Epidermal melanocyte (primary cell): ENCODE measurements around the gene EML1.
"Not testable (repeated sequence)": the region's sequence is repeated elsewhere in the genome, so short reads cannot be mapped to it uniquely, and the experiment has no call there.

Experiments used
- DNase-seq: peaks from one replicate; pipeline ENCODE4 v3.0.0; 2011; ENCODE audit warnings: low spot score; ENCODE audit not compliant: insufficient read length

The EML1 gene

DNA sequence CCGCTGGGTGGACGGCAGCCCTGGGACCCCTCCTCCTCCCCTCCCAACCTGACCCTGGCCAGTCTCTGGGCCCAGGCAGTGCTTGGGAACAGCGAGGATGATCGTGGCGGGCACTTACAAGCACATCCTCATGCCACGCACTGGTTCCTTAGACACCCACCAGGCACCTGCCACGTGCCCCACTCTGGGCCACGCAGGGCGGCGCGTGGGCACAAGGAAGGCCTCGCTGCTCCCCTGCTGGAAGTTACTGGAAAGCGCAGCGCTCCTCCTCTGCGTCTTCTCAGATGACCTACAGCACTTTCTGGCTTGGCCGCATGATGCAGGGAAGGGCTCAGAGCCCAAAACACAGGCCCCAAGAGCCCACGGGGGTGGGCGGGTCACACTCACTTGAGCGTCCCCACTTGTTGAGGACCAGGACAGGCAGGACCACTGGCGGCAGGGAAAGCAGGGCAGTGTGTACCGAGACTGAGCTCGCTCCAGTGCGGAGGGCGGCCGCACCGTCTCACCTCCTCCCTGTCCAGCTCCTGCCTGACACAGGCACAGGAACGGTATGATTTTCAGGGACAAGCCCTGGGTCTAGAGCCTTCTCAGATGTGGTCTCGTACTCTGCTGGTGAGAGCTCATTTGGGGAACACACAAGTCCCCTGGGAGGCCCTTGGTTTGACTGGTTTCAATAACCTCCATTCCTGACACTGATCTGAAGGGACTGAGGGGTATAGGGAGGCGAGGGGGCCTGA is 143.7 kb downstream of the EML1 start:
- no peak for DNase-seq

DNA sequence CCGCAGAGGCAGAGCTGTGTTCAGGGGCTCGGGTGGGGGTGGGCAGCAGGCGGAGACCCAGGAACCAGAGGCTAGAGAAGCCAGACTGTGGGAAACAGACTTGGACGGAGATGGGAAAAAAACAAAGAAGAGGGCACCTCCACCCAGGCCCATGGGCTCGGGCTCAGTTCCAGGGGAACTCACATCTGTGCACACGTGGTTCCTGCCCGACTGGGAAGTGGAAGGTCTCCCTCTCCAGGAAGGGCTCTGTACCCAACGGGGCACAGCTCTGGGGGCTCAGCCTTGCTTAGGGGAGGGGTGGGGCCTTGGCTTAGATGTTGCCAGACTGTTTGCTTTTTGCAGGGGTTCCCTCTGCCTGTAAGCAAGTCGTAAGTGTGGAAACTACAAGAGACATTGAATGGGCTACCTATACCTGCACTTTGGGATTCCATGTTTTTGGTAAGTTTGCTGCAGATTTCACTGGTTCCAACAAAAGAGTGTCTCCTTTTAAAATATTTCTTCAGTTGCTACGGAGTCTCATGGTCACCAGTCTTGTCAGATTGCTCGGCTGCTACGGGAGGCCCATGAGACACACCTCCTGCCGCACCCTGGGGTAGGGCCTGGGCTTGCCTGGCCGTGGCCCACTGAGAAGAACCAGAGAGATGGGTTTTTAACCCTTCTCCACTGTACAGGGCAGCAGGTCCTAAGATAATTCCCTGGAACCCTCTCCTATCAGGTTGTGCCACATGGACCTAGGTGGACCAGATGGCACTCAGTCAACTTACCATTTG is 144.4 kb downstream of the EML1 start:
- DNase-seq, result no peak

DNA sequence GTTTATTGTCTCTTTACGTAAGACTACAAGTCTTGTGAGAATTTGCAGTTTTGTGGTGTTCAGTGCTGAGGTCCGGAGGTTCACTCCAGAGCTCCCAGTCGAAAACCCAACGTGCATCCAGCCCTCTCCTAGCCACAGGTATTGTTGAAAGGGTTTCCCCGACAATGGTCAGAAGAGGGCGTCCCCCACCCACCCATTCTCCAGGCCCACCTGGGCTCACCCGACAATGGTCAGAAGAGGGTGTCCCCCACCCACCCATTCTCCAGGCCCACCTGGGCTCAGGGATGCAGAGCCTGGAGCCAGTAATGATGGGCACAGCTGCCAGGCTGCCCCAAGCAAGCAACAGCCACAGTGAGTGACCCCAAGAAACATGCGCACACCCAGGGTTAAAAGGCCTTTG is 145.2 kb downstream of the EML1 start:
- no peak for DNase-seq

DNA sequence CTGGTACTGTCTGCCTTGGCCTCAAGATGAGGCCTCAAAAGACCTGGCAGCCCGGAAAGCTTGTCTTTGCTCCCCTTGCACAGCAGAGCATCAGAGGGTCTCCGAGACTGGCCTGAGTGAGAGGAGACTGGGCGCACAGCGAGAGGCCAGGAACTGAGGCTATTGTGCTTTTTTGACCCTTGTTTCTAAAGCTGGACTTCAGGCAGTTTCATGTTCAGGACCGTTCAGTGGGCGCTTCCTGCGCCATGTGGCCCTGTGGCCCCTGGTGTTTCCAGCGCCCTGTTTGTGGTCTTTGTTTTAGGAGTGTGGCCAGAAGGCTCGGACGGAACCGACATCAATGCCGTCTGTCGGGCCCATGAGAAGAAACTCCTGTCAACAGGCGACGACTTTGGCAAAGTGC is 145.7 kb downstream of the EML1 start:
- DNase-seq, result no peak

DNA sequence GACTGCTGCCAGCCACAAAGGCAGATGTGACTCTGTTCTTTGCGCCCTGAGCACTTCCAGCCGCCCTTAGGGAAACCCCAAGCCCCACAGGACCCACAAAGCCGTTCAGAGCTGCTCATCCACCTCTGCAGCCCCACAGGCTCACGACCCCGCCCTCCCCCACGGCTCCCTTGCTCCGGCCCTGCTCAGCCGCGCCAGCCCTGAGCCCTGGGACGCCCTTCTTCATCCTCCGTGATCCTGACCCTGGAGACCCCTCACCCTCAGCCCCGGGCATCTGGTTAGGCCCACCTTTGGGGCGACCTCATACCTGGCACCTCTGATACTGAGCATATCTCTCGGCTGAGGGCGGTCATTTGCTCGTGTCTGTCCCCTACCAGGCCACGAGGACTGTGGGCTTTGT is 146.2 kb downstream of the EML1 start:
- no peak for DNase-seq

DNA sequence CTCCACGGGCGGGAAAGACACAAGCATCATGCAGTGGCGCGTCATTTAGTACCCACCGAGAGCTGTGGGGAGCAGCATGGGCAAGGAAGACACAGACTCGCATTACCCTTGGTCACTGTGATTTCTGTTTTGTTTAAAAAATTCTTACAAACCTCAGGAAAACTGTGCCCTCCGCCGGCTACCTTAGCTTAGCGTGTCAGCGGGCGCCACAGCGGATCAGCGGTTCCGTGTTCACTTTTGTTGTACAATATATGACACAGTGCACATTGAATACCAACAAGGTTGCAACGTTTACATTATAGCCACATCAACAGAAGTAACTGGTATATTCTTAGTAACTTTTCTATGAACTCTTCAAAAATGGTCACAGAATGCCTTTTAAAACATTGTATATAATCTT is 146.9 kb downstream of the EML1 start:
- DNase-seq, result no peak

DNA sequence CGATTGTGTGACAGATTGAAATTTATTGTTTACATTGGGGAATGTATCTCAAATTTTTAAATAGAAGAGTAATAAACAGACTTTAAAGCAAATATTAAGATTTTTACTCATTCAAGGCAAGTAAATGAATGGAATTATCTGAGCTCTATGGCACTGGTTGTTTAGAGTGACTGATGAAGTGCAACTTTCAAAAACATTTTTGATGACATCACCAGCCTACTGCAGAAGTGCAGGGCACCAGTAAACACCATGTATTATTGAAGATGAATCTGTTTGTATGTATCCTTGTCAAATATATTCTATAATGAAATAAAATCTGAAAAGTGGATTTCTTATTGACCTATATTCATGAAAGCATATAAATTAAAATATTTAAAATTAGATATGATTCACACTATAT is 148.0 kb downstream of the EML1 start:
- DNase-seq, result no peak

DNA sequence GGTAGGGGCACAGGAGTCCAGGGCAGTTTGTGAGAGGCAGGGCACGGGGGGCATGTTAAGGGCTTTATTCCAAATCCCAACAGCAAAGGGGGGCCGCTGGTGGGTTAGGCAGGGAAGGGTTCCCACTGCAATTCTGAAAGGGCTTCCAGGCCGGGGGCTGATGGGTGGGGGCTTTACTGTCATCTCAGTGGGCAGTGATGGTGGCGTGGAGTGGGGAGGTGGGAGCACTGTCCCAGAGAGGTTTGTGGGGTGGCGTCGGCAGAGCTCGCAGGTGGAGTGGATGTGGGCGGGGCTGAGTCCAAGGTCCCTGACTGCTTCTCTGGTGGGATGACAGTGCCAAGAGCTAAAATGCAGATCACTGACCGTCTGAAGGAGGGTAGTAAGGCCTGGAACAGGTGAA is 150.4 kb downstream of the EML1 start:
- no peak for DNase-seq

DNA sequence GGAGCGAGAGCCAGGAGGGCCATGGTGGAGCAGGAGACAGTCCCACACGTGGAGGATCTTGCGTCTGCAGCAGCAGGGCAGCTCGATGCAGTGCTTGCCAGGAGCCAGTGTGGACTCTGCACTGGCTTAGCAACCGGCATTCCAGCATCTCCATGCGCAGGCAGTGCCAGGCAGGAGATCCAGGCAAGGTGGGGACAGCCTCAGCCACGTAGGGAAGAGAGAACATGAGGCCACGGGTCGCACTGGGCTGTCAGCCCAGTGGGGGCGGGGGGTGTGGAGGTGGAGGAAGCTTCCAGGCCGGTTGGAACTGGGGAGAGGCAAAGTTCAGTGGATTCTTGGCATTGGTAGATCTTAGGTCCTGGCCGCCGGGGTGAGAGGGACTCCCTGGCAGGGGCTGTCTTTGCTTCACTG is 151.0 kb downstream of the EML1 start:
- DNase-seq, result no peak

DNA sequence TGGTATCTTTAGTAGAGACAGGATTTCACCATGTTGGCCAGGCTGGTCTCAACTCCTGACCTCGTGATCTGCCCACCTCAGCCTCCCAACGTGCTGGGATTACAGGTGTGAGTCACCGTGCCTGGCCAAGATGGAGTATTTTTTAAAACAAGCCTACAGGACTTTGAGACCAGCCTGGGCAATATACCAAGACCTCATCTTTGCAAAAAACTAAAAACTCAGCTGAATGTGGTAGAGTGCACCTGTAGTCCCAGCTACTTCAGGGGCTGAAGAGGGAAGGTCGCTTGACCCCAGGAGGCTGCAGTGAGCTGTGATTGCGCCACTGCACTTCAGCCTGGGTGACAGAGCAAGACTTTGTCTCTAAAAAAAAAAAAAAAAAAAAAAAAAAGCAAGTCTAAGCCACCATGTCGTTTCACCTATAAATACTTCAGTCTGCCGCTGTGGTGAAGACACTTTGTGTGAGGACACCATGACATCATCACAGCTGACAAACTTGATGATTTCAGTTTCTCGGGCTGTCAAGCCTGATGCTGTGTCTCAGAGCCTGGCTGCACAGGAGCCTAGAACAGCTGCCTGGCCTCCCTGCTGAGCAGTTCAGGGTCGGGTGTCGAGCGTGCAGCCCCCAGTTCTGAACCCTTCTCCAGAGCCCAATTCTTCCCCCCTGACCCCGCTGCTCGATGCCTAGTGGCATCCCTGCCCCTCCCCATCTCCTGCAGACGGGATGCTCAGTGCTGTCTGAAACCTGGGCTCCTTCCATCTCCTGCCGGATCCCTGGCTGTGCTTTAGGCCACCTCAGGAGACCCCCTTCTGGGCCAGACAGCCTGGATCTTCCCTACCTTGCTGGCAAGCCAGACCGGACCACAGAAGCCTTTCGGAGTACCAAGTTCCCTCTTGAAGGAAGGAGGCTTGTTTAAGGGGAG is 152.8 kb downstream of the EML1 start:
- DNase-seq, result no peak

DNA sequence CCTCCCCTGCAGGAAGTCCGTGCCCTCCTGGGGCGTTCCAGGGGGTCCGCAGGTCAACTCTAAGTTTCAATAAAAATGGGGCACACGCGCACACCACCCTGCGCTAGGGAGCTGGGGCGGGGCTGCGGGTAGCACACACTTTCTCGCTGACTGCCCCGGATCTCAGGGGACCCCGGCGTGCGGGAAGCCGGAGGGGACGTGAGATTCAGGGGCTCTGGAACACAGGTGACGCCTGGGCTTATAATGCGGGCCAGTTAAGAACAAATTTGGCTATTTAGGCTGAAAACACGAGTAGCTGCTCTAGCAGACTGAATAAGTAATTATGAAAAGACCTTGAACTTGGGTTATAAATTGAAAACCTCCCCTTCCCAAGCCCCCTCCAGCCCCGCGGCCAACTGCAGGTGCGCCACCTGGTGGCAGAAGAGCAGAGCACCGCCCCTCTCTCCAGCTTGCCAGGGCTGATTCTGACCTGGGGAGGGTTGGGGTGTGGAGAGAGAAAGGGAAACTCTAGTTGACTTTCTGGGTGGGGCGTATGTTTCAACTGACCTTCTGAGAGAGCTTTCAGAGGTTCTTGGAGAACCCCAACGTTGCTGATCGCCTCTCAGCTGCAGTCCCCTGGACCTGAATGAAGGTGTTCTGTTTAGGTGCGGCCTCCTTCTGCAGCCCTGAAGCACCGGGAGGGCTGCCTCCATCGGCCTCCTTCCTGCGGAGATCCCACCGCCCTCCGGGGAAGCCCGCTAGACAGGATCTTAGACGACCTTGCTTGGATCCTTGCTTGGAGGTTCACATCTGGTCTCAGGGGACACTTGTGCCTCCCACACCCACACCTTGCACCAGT is 153.7 kb downstream of the EML1 start:
- DNase-seq, result no peak

DNA sequence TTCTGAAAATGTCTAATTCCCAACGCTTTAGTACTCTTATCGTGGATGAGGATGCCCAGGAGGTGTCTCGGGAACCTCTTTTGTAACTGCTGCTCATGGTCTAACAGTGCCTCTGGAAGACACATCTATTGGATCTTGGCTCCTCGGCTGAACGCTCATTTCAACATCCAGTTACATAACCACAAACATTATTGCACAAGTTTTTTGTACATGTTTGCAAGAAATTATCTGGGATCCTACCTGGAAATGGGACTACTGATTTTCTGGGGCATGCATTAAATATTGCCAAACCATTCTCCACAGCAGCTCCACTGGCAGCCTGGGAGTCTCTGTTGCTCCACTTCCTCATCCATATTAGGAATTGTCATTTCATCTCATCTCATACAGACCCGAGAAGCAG is 154.5 kb downstream of the EML1 start:
- DNase-seq, result no peak

DNA sequence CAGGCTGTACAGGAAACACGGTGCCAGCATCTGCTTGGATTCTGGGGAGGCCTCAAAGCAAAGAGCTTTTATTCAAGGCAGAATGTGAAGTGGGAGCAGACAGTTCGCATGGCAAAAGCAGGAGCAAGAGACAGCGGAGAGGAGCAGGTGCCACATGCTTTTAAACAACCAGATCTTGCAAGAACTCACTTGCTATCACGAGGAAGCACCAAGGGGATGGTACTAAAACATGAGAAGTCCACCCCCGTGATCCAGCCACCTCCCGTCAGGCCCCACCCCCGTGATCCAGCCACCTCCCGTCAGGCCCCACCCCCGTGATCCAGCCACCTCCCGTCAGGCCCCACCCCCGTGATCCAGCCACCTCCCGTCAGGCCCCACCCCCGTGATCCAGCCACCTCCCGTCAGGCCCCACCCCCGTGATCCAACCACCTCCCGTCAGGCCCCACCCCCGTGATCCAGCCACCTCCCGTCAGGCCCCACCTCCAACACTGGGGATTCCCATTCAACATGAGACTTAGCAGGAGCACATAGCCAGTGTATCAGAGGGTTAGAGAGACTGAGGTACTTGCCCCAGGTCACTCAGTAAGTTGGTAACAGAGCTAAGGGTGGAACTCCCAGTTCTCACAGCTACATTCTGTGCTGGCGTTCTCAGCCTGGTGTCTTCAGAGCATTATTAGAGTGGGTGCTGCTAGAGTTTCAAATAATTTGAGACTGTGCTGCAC is 156.0 kb downstream of the EML1 start:
- not testable (repeated sequence) for DNase-seq

DNA sequence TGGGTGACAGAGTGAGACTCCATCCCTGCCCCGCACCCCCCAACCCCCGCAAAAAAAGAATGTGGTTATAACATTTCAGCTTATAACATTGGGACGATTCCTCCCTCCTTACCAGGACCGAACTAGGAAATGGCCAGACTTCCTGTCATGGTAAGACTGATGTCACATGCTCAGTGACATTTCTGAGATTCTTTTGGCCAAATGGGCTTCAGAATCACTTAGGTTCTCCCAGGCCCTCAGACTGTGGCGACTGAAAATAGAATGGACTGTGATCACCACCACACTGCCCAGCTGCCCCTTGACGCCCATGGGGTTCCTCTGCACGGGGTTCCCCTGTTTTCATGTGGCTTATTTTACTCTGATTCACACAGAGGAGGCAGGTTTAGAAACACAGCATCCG is 157.0 kb downstream of the EML1 start:
- DNase-seq, result no peak

DNA sequence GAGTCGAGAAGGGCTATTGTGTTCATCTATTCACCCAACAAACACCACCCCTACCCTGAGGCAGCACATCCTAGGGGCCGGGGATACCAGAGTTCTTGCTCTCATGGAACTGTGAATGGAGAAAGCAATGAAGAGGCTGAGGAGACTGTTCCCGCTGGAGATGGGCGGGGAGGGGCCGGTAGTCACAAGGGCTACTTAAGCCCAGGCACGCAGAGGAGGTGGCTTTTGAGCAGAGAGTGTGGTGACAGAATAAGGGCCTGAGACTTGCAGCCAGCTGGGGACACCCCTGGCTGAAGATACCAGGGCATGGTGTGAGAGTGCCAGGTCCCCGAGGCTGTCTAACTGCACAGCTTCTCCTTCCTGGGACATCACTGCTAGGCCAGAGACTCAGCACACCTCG is 157.9 kb downstream of the EML1 start:
- DNase-seq, result no peak

DNA sequence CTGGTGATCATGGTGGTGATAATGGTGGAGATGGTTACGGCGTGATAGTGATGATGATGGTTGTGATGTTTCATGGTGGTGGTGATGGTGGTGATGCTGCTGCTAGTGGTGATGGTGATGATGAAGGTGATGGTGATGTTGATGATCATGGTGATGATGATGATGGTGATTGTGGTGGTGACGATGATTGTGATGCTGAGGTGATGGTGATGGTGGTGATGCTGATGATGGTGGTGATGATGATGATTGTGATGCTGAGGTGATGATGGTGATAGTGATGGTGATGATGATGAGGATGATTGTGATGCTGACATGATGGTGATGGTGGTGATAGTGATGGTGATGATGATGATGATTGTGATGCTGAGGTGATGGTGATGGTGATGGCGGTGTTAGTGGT is 158.8 kb downstream of the EML1 start:
- no peak for DNase-seq

DNA sequence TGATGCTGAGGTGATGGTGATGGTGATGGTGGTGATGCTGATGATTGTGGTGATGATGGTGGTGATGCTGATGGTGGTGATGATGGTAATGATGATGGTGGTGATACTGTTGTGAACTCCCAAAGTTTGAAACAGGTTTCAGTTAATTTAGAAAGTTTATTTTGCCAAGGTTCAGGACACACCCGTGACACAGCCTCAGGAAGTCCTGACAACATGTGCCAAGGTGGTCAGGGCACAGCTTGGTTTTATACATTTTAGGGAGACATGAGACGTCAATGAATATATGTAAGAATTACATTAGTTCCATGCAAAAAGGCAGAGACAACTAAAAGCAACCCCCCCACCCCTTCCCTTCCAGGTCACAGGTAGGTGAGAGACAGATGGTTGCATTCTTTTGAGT is 159.2 kb downstream of the EML1 start:
- no peak for DNase-seq

DNA sequence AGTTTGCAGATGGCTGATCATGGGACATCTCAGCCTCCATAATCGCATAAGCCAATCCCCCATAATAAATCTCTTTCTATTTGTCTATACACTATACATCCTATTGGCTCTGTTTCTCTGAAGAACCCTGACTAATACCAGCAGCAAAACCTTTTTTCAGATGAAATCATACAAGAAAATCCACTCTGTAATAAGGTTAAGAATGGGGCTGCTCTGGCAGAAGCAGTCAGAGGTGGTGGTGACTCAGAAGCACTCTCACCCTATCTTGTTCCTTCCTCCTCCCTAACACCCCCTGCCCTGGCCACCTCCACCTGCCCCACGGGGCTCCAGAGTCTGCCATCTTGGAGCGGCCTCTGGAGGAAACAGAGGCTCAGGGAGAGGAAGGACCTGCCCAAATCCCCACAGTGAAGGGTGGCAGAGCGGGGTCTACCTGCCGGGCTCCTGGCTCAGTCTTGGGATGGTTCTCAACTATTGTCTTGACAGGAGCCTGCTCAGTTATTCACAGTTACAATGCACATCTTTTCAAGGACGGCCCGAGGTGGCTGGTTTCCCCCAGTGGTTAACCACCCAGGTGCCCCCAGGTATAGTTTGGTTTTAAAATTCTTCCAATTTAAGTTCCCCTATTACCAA is 162.7 kb downstream of the EML1 start:
- no peak for DNase-seq

DNA sequence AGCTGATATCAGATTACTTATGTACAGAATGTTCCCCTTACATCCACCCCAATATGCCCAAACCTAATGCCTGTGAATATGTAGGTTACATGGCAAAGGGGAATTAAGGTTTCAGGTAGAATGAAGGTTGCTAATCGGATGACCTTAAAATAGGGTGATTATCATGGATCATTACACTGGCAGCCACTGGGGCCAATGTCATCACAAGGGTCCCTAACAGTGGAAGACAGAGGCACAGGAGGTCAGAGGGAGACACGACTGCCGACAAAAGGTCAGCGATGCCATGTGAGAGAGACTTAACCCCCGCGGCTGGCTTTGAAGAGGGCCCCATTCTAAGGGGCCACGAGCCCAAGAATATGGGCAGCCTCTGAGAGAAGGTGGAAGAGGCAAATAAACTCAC is 165.2 kb downstream of the EML1 start:
- DNase-seq, result no peak
